ENCODE data around the gene ZNF410.
"Not testable (repeated sequence)": the region's sequence is repeated elsewhere in the genome, so short reads cannot be mapped to it uniquely, and the experiment has no call there.

Gene ZNF410

DNA sequence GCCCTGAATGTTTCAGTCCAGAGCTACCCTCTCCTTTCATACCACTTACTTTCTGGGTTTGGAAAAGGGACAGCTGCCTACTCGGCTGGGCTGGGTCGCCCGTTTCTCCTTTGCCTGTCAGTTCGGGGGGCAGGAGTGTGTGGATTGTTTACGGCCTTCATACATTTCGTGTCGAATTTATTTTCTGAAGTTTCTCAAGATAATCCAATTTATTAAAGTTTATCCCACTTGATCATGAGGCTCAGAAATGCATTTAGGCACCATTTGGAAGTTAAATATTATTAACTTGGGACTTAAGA lies 608 bp downstream of the ZNF410 start:
- DNase-seq = no peak

DNA sequence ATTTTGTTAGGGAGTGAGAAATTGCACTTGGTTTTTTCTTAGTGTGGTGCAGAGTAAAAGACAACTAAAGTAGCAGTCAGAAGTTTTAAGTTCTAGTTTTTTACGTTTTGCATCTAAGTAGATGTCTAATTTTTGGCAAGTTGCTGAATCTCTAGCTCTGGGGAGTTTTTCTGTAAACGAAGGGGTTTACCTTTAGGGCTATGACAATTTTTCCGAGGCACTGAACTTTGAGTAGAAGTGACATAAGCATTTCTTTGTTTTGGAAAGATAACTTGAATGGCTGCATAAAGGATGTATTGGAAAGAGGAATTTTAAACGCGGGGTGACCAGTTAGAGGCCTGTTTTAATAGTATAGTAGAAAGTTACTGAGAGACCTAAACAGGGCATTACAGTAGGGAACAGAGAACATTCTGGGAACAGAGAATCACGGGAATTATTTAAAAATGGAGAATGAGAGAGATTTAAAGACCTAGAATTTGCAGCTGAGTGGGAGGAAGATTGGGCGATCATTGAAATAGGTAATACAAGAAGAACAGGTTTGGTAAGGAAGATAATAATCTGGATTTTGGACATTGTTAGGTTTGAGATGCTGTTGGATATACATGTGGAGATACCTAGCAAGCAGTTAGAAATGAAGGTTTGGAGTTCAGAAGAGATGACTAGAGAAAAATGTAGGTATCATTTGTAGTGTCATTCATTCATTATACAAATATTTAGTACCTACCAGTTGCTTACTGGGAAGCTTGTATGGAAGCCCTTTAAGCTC lies 1.2 kb downstream of the ZNF410 start:
- DNase-seq = no peak

DNA sequence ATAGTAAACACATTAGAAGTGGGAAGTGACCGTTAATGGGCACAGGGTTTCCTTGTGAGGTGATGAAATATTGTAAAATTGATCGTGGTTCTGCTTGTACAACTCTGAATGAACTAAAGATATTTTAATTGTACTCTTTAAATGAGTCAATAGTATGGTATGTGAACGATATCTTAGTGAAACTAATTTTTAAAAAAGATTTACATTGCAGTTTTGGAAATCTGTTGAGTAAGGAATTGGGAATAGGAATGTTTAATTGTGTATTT lies 1.7 kb downstream of the ZNF410 start:
- DNase-seq = no peak

DNA sequence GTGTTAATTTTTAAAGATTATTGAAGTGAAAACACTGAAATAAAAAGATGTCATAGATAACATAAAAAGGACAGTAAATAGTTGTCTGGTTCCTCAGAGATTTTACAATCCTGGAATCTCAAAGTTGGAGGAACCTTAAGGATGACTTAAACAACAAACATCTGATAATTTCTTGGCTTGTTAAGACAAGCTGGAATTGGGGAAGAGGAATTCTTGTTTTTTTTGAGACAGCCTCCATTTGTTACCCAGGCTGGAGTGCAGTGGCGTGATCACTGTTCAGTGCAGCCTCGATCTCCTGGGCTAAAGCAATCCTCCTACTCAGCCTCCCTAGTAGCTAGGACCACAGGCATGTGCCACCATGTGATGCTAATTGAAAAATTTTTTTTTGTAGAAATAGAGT lies 2.3 kb downstream of the ZNF410 start:
- no peak for DNase-seq

DNA sequence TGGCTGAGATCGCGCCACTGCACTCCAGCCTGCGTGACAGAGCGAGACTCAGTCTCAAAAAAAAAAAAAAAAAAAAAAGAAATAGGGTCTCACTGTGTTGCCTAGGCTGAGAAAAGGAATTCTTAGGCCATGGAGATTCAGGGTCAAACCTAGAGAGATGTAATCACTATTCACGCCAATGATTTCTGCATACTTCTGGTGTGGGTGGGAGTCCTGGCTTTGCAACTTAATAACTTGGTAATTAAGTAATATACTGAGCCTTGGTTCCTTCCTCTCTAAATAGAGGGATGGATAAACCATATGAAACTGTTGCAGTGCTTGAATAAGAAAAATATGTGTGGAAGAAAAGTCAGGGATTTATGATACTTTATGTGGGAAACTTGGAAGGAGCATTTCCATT lies 2.7 kb downstream of the ZNF410 start:
- no peak for DNase-seq

DNA sequence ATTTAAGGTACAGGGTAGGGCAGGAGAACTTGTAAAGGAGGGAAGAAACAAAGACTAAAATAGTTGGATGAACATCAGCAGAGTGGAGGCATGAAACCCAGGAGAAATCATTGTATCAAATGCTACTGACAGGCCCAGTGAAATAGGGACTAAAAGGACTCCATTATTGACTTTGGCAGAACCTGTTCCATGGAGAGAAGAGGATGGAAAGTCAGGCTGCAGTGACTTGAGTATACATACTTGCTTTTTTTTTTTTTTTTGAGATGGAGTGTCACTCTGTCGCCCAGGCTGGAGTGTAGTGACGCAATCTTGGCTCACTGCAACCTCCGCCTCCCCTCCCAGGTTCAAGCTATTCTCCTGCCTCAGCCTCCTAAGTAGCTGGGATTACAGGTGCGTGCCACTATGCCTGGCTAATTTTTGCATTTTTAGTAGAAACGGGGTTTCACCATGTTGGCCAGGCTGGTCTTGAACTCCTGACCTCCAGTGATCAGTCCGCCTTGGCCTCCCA lies 7.6 kb downstream of the ZNF410 start:
- not testable (repeated sequence) for DNase-seq

DNA sequence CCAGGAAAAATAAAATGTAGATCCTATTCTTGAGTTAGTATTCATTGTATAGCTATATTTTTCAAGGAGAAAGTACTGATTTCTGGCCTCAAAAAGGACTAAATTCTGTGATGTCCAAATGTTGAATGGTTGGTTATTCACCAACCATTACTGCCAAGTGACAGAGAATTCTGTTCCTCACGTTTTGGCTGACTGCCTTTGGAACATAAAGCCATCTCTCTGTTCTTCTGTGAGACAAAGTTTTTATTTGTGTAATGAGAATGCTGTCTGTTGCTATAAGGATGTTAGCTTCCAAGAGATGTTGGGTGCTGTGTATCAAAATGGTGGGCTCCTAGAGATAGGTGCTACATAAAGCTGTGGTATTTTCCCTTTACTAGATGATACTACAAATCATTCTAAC lies 9.3 kb downstream of the ZNF410 start:
- no peak for DNase-seq

DNA sequence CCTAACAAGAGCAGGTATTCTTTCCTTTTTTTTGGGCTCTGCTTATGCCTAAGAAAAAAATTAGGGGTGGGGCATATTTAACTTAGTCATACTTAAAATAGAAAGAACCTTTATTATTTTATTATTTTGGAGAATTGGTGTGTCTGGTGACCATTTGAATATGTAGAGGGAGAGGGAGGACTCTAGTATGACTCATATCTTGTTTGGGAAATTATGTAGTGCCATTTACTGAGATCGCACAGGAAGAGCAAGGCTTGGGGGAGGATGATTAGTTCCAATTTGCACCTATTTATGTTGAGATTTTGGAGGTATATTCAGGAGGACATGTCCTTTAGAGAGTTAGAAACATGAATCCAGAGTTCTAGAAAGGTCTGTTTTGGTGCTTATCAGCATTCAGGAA lies 9.9 kb downstream of the ZNF410 start:
- DNase-seq = no peak

DNA sequence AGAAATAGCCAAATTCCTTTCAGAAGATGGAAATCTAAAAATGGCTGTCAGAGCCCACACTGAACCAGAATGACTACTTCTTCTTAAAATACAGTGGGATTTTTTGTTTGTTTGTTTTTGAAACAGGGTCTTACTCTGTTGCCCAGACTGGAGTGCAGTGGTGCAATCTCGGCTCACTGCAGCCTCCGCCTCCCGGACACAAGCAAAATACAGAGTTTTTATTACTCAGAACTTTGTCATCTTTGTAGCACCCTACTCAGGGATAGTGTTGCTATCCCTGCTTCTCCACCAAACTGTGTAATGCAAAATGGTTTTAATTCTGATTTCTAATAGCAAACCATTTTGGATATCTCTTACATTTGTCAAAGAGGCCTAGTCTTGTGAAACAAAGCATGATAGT lies 16.4 kb downstream of the ZNF410 start:
- no peak for DNase-seq

DNA sequence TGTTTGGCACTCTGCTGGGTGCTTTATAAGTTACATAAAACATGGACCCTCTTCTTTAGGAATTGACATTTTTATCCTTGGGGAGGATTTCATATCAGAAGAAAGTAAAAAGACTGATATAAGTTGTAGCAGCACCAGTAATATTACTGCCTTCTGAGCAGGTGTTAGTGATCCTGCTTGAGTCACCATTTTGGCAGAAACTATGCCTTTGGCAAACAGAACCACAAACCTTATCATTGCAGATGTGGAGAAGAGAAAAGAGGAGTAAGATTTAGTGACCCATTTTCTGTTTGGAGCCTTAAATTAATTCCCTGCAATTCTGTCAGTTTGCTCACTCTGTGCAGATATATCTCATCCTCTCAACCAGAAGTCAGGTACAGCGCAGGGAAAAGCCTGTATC lies 23.0 kb downstream of the ZNF410 start:
- no peak for DNase-seq

DNA sequence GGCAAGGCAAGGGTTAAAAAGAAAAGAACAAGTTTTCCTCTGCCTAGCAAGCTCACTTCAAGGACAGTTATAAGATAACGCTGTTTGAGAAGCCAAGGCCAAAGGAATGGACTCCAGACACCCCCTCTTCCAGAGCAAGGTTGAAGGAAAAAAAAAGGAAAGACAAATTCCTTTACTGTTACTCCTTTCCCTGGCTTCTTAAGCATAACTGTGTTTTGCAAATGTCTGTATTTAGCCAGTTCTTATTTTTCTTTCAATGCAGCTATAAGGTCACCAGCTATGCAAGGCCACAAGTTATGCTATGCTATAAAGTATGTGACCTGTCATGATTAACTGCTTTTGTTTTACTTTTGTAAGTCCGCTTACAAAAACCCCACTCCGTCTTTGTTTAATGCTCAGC lies 26.6 kb downstream of the ZNF410 start:
- DNase-seq = no peak

DNA sequence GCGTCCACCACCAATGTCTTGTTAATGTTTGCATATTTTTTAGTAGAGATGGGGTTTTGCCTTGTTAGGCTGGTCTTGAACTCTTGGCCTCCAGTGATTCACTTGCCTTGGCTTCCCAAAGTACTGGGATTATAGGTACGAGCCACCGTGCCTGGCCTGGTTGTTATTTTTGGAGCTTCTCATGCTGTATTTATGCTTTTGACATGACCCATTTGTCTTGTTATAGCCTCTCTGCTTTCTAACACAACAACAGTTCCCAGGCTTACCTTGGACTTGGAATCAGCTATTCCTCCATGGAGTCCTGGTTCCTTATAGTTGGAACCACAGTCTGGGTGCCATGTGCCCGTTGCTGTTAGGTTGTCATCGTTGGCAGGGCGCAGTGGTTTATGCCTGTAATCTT lies 29.7 kb downstream of the ZNF410 start:
- no peak for DNase-seq

DNA sequence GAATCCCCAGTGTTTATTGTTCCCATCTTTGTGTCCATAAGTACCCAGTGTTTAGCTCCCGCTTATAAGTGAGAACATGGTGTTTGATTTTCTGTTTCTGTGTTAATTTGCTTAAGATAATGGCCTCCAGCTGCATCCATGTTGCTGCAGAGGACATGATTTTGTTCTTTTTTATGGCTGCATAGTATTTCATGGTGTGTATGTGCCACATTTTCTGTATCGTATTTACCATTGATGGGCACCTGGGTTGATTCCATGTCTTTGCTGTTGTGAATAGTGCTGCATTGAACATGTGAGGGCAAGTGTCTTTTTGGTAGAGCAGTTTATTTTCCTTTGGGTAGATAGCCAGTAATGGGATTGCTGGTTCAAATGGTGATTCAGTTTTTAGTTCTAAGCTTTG lies 32.8 kb downstream of the ZNF410 start:
- DNase-seq = not testable (repeated sequence)

DNA sequence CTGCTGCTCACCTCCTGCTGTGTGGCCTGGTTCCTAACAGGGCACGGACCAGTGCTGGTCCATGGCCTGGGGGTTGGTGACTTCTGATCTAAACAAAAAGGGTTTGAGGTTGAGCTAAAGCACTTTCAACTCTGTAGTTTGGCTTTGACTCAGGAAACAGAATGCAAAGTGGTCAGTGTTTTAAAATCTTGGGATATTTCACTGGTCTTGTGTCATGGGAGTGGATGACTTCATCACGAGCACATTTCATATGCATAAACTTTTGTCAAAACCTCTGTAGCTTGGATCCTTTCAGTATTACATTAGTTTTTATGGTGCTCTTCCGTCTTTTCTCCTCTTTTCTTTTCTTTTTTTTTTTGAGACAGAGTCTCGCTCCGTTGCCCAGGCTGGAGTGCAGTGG lies 37.7 kb downstream of the ZNF410 start:
- DNase-seq = no peak

DNA sequence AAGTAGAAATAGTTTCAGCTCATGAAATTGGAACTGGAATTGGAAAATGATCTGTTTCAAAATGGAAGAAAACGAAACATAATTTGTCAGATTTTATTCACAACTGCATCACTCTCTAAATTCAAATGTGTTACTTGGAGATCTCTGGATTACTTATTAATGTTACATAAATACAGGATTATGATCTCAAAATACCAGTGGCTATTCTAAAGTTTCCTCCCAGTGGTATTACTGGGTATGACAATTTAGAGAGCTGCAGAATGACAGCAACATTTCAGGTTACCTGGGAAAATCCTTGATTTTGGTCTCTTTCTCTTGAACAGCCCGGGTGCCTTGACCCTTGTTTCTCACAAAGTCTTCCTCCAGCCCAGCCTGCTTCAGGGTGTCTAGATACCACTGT lies 49.0 kb downstream of the ZNF410 start:
- no peak for DNase-seq

DNA sequence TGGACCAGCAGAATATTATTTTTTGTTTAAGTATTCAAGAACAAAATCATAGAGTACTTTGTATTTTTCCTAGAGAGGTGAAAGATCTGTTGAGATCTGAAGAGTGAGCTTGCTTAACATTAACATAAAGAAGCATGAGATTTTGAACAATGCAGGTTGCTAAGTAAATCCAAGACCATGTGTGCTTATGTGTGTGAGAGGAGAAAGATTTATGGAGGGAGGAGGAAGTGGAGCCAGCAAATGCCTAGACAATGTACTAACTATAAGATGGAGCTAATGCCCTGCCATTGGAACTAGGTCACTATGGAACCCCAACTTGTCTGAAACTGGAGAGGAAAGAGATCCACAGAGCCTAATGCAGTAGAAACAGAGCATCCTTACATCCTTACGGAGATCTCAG lies 49.9 kb downstream of the ZNF410 start:
- no peak for DNase-seq

DNA sequence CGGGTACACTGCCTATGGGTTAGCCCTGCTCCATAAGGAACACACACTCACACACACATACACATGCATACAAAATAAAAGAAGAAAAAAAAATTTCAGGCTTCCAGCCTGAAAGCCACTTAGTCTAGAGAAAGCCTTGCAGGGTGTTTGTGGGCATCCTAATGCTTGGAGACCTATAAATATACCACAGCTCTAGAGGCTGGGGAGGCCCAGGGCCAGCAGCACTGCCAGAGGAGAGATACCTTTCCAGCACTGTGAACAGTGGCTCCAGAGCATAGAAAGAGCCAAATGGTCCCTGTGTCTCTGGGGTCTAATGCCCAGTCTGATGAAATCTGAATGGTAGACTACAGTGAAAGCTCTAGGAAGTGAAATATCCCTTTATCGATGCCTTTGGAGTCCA lies 50.4 kb downstream of the ZNF410 start:
- DNase-seq = no peak

DNA sequence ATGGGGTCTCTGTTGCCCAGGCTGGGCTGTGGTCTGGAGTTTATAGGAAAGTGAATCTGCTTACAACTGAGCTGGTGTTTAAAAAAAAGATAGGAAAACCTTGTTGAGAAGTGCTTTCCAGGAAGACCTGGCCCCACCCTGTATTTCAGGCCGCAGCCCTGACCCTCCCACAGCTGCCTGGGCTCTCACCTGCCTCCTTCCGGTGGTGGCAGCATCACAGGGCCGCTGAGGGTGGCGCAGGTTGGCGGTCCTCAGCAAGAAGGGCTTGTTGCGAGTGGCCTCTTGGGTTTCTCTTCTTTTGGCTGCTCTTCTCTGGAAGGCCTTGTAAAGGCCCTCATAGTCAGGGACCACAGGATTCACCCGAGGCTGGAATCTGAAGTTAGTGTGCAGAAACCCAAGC lies 55.5 kb downstream of the ZNF410 start:
- DNase-seq = no peak

DNA sequence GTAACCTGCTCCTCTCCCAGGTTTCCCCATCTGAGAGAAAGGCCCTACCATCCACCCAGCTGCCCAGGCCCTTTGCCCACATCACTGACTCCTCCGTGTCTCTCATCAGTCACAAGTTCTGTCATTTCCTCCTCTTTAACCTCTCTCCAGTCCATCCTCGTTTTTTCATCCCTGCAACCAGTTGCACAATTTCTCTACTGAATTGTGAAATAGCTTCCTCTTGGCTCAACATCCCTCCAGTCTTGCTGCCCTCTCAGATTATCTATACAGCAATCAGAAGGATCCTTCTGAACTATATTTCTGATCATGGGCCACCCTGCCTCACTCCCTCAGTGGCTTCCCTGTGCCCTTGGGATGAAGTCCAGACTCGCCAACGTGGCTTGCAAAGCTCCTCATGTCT lies 56.4 kb downstream of the ZNF410 start:
- DNase-seq = no peak

DNA sequence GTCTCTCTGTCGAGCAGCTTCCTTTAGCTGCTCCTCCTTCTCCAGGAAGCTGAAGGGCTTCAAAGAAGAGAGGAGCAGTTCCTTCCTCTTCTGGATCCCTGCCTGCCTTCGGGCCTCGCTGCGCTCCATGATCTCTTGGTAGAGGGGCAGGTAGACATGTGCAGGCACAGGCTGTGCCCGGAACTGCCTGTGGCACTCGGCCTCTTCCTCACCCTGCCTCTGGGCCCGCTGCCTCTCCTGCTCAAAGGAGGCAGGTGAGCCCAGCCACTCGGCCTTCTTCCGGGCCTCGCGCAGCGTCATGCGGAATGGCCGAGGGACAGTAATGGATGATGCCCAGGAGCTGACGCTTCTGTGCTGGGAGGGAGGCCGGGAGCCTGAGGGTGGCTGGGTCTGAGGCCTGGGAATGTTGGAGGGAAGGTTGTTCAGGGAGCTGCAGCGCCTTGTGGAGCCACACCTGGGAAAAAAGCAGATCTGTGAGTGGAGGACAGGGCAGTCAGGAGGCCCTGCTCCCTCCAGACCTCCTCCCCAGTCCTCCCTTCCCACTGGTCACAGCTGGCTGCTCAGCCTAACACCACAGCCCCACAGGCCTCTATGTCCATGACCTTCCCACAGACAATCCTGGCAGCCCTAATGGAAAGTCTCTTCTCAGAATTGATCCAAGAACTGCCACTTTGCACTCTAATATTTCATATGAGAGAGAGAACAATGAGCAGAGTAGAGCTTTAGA lies 57.9 kb downstream of the ZNF410 start:
- no peak for DNase-seq

DNA sequence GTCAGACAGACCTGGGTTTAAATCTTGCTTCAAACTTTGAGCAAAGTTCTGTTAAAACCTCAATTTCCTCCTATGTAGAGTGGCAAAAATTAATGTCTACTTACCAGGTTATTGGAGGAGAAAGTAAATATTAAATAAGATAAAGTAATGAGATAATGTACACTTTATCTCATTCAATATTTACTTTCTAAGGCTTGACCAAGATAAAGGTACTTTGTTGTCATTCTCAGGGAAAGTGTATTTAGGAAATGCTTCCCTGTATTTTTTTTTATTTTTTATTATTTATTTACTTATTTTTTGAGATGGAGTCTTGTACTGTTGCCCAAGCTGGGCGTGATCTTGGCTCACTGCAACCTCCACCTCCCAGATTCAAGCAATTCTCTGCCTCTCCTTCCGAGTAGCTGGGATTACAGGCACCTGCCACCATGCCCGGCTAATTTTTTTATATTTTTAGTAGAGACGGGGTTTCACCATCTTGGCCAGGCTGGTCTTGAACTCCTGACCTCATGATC lies 58.6 kb downstream of the ZNF410 start:
- no peak for DNase-seq

DNA sequence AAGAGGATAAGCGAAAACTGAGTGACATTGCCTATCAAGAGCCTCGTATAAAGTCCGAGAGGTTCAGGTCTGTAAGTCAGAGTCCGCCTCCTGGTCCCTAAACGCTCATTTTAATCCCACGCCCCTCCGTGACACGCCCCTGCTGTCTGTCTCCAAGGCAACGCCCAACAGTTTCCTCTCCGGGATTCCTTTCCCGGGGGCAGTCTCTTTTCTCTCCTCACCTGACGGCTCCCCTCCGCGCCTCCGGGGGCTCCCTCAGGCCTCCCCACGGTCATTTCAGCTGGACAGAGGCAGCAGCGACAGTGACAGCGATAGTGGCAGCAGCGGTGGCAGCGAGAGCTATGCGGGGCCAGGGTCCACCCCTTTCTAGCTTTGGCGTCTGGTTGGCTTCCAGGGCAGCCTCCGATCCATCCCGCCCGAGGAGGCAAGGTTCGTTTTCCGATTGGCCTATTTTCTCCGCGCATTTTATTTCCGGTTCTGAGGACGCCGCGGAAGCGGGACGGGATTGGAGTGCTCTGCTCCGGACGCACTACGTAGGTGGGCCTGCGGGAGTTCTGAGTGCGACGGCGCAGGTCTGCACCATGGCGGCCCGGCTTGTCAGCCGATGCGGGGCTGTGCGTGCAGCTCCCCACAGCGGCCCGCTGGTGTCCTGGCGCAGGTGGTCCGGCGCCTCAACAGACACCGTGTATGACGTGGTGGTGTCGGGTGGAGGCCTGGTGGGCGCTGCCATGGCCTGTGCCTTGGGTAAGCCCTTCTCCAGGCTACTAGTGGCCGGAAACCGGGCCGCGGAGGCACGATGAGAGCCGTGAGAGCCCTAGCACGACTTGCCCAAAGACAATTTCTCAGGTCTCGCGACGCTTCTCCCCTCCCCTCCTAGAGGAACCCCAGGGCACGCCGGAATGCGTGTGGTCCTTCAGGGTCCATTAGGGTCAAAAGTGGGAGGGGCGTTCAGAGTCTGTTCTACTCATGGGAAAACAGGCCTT lies 63.4 kb downstream of the ZNF410 start, which contains the start of the genes COQ6 and FAM161B:
TSS of gene COQ6 (plus strand) at position 551 of the 983 bp plus-strand sequence. CDS start at position 582, 31 bp downstream.
TSS of gene FAM161B (minus strand) at position 343 of the 983 bp plus-strand sequence. CDS start at position 275, 68 bp downstream.
- DNase-seq = peak; percentile 91

DNA sequence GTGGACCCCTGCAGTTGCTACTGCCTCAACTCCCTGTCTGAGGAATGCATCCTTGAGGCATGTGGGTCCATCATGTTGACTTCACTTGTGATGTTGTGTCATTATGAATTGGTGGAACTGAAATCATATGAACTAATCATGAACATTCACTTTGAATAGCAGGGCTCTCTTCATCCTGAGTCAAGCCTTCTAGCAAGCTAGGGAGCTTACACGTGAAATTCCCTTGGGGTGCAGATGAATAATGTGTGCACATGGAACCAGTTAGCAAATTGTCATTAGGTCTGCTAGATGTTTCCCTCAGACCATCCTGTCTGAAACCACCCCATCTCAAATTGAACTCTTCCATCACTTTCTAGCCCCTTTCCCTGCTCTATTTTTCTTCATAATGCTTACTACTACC lies 67.1 kb downstream of the ZNF410 start:
- DNase-seq = no peak
